PC-3 (cell line): ENCODE data around the gene CFAP410. TPM values are rescaled to one million over a fixed set of nuclear protein-coding genes. Genes with fewer than 3 reads are reported as not detected.

Source experiments
- ATAC-seq: fragments of 200-7000 bp; cut with Tn5 transposase; 2 replicates; pipeline ENCODE4 v1.9.1; 2020; ENCODE audit warnings: mild to moderate bottlenecking, moderate library complexity
- BruUV-seq: library from RNA; stranded (reverse); fragments of 400-500 nt; replicated peaks from 2 replicates; lab custom pipeline; 2021; lab: Mats Ljungman, UMichigan
- CTCF ChIA-PET: fragments of 300-600 bp; sonication (Branson Sonifier 250); formaldehyde crosslinking; loops from one replicate; lab custom pipeline; 2022; ENCODE audit warnings: antibody characterized with exemption; lab: Charles Lee
- POLR2A ChIA-PET: fragments of 300-600 bp; sonication (Branson Sonifier 250); formaldehyde crosslinking; loops from one replicate; lab custom pipeline; 2022; ENCODE audit warnings: antibody characterized with exemption; ENCODE audit not compliant: unreplicated experiment; lab: Charles Lee
- DNase-seq: peaks from one replicate; pipeline ENCODE4 v3.0.0-alpha.2; 2015
- H2AFZ ChIP-seq: fragments of 300-600 bp; sonication (generic); 2 replicates; pipeline ENCODE4 v1.6.0; 2016; ENCODE audit warnings: antibody characterized with exemption, low read length
- H3F3A ChIP-seq: fragments of 300-600 bp; sonication (generic); one replicate; pipeline ENCODE4 v1.6.0; 2017; ENCODE audit warnings: antibody characterized with exemption, low read length, control low read depth, mild to moderate bottlenecking; ENCODE audit not compliant: unreplicated experiment
- H3K27ac ChIP-seq: fragments of 300-600 bp; sonication (generic); 2 replicates; pipeline ENCODE4 v1.5.1; 2016; ENCODE audit warnings: mild to moderate bottlenecking, low read length
- H3K27me3 ChIP-seq: fragments of 300-600 bp; sonication (generic); 2 replicates; pipeline ENCODE4 v1.6.1; 2016; ENCODE audit warnings: low read length, mixed read lengths
- H3K36me3 ChIP-seq: fragments of 300-600 bp; sonication (generic); 2 replicates; pipeline ENCODE4 v1.6.1; 2016; ENCODE audit warnings: low read depth, mixed run types, low read length, mixed read lengths
- H3K4me1 ChIP-seq: fragments of 300-600 bp; sonication (generic); 2 replicates; pipeline ENCODE4 v1.5.1; 2016; ENCODE audit warnings: low read length; ENCODE audit not compliant: insufficient read depth
- H3K4me2 ChIP-seq: fragments of 300-600 bp; sonication (generic); 2 replicates; pipeline ENCODE4 v1.6.0; 2016; ENCODE audit warnings: low read length
- H3K4me3 ChIP-seq: fragments of 300-600 bp; sonication (generic); 2 replicates; pipeline ENCODE4 v1.5.1; 2016; ENCODE audit warnings: mild to moderate bottlenecking, low read length, mixed read lengths
- H3K79me2 ChIP-seq: fragments of 300-600 bp; sonication (generic); 2 replicates; pipeline ENCODE4 v1.6.1; 2017; ENCODE audit warnings: low read length, mixed read lengths
- H3K9ac ChIP-seq: fragments of 300-600 bp; sonication (generic); 2 replicates; pipeline ENCODE4 v1.6.0; 2016; ENCODE audit warnings: mild to moderate bottlenecking, low read length
- H3K9me2 ChIP-seq: fragments of 300-600 bp; sonication (generic); replicated peaks from 2 replicates; pipeline ENCODE4 v1.6.1; 2016; ENCODE audit warnings: mixed run types, low read length, mixed read lengths
- H3K9me3 ChIP-seq: fragments of 300-600 bp; sonication (generic); 2 replicates; pipeline ENCODE4 v1.6.1; 2016; ENCODE audit warnings: low read length, mixed read lengths
- H4K20me1 ChIP-seq: fragments of 300-600 bp; sonication (generic); 2 replicates; pipeline ENCODE4 v1.6.1; 2016; ENCODE audit warnings: low read length, mixed read lengths
- CTCF ChIP-seq: fragments of 300-600 bp; sonication (generic); conservative IDR thresholded peaks from 2 replicates; pipeline ENCODE4 v1.5.1; 2017; ENCODE audit warnings: antibody characterized with exemption, low read depth, mild to moderate bottlenecking, low read length
- EZH2 ChIP-seq: fragments of 300-600 bp; sonication (generic); IDR thresholded peaks from one replicate; pipeline ENCODE4 v1.6.1; 2017; ENCODE audit warnings: antibody characterized with exemption, mild to moderate bottlenecking, low read length; ENCODE audit not compliant: unreplicated experiment
- EZH2phosphoT487 ChIP-seq: fragments of 300-600 bp; sonication (generic); IDR thresholded peaks from 2 replicates; pipeline ENCODE4 v1.6.1; 2018; ENCODE audit warnings: mild to moderate bottlenecking, antibody characterized with exemption, low read length, borderline replicate concordance
- intact Hi-C: fragments of 100-400 bp; cut with micrococcal nuclease; formaldehyde crosslinking; loops from 2 replicates; pipeline ENCODE4 v1.9.0; 2023
- total RNA-seq: library from RNA; depleted of rRNA; stranded (reverse); fragments of >200 nt; gene quantifications from 2 replicates; pipeline ENCODE4 v1.2.3, GENCODE V29; 2014

CFAP410 gene
- total RNA-seq, 1 experiment from 2014 or later = 18.4 TPM

GRCh38 chr21:44365967-44366585 lies 26.9 kb upstream of the CFAP410 start:
- Histone ChIP-seq H3K27me3 (peaks cover 7% of the 10 kb centered on the region; the same call in 1 of the 2 replicates), H4K20me1 (no peaks in the 10 kb centered on the region), H3K79me2 (no peaks in the 10 kb centered on the region), H3K4me3 (no peak overlapping the region), H2AFZ (no peak overlapping the region), H3K9ac (no peak overlapping the region), H3F3A (no peaks in the 10 kb centered on the region), H3K9me2 (no peaks in the 10 kb centered on the region), H3K27ac (no peak overlapping the region), H3K36me3 (no peaks in the 10 kb centered on the region), H3K9me3 (0 out of 2 replicates have a peak, but pooled peaks cover 3% of the 10 kb centered on the region), H3K4me1 (peaks cover 10% of the 10 kb centered on the region), H3K4me2 (no peak overlapping the region)
- no peak for DNase-seq
- no peak for ATAC-seq
- no peak for TF ChIP-seq EZH2
- no peak for TF ChIP-seq CTCF
- no peak for TF ChIP-seq EZH2phosphoT487
- BruUV-seq = no TSS peak
- intact Hi-C loops = no loop called here
- ChIA-PET CTCF (no interaction called here), POLR2A (no interaction called here)

- Histone ChIP-seq H2AFZ (no peak overlapping the region), H3K4me1 (peaks cover 5% of the 10 kb centered on the region), H3K27me3 (peaks cover 7% of the 10 kb centered on the region; the same call in 1 of the 2 replicates), H3K9me2 (no peaks in the 10 kb centered on the region), H4K20me1 (no peaks in the 10 kb centered on the region), H3K36me3 (no peaks in the 10 kb centered on the region), H3K9ac (no peak overlapping the region), H3K9me3 (0 out of 2 replicates have a peak, but pooled peaks cover 3% of the 10 kb centered on the region), H3K4me2 (no peak overlapping the region), H3K79me2 (no peaks in the 10 kb centered on the region), H3K4me3 (no peak overlapping the region), H3F3A (no peaks in the 10 kb centered on the region), H3K27ac (no peak overlapping the region)
- ATAC-seq (no peak), DNase-seq (no peak)
- ChIA-PET CTCF (no interaction called here), POLR2A (no interaction called here)
- TF ChIP-seq CTCF (no peak), EZH2 (no peak), EZH2phosphoT487 (no peak)
- intact Hi-C loops = no loop called here
- no TSS peak for BruUV-seq
These were observed 26.2 kb upstream of the CFAP410 start for GRCh38 chr21:44365251-44365966.
